Spleen (tissue), 11 donors: ENCODE data around the gene HMG20B. TPM values are rescaled to one million over a fixed set of nuclear protein-coding genes. Genes with fewer than 3 reads are reported as not detected.
"Not testable (repeated sequence)": the region's sequence is repeated elsewhere in the genome, so short reads cannot be mapped to it uniquely, and the experiment has no call there.

Experiments
- DNase-seq: peaks from one replicate; pipeline ENCODE4 v3.0.0-alpha.2; 2020
- H3K27ac ChIP-seq, 8 donors: fragments of 200-600 bp; sonication (generic) in 7 of 8; 1 replicate in 4 of 8; 2 replicates in 4 of 8; pipeline versions ENCODE4 v1.5.0 to v1.8.0; 2016 to 2021; ENCODE audit warnings: inconsistent platforms in 4 of 8, mild to moderate bottlenecking in 4 of 8, moderate library complexity in 1 of 8
- H3K27me3 ChIP-seq, 7 donors: fragments of 200-600 bp; sonication (generic) in 6 of 7; replicated peaks in 1 of 7; 1 replicate in 4 of 7; 2 replicates in 3 of 7; pipeline versions ENCODE4 v1.5.0 to v1.8.0; 2016 to 2021; ENCODE audit warnings: inconsistent platforms in 3 of 7, mild to moderate bottlenecking in 1 of 7
- H3K36me3 ChIP-seq, 6 donors: fragments of 200-600 bp; sonication (generic) in 5 of 6; 1 replicate in 4 of 6; 2 replicates in 2 of 6; pipeline versions ENCODE4 v1.5.0 to v1.8.0; 2016 to 2021; ENCODE audit warnings: inconsistent platforms in 2 of 6
- H3K4me1 ChIP-seq, 6 donors: fragments of 200-600 bp; sonication (generic) in 5 of 6; 1 replicate in 3 of 6; 2 replicates in 3 of 6; pipeline versions ENCODE4 v1.5.0 to v1.8.0; 2016 to 2021; ENCODE audit warnings: inconsistent platforms in 3 of 6
- H3K4me3 ChIP-seq, 8 donors: fragments of 200-600 bp; sonication (generic) in 7 of 8; 1 replicate in 4 of 8; 2 replicates in 4 of 8; pipeline versions ENCODE4 v1.5.0 to v1.8.0; 2016 to 2021; ENCODE audit warnings: inconsistent platforms in 4 of 8, mild to moderate bottlenecking in 4 of 8, moderate library complexity in 2 of 8
- H3K9me3 ChIP-seq, 8 donors: fragments of 200-600 bp; sonication (generic) in 7 of 8; 1 replicate in 4 of 8; 2 replicates in 4 of 8; pipeline versions ENCODE4 v1.5.0 to v1.8.0; 2016 to 2021; ENCODE audit warnings: inconsistent platforms in 4 of 8
- POLR2A ChIP-seq, 3 donors: fragments of 450-650 bp; IDR thresholded peaks; one replicate each; pipeline ENCODE4 v1.5.1; 2017; ENCODE audit warnings: antibody characterized with exemption in 3 of 3, mild to moderate bottlenecking in 1 of 3
- POLR2AphosphoS5 ChIP-seq, 3 donors: sonication (generic); formaldehyde crosslinking; IDR thresholded peaks; one replicate each; pipeline ENCODE4 v1.5.1; 2017; ENCODE audit warnings: antibody characterized with exemption in 3 of 3
- WGBS, 5 donors: extraction: QIAGEN DNeasy Blood & Tissue Kit in 3 of 5; methylation state at CpG; one replicate each; pipeline versions ENCODE4 v1.1.5 to v1.1.7; 2013 to 2018; 5-methylcytosine and 5-hydroxymethylcytosine counted together
- intact Hi-C: fragments of 100-400 bp; cut with DNase I; formaldehyde crosslinking; loops from one replicate; pipeline ENCODE4 v1.15.0; 2023; ENCODE audit warnings: low total_unique reads
- polyA plus RNA-seq, 3 donors: library from polyadenylated mRNA; stranded (reverse); fragments of 200-250 nt; gene quantifications; one replicate each; pipeline ENCODE4 v1.2.1, GENCODE V29; 2013
- total RNA-seq, 7 donors: library from RNA; depleted of rRNA in 3 of 7; stranded (reverse); fragments of >200 nt in 3 of 7; fragmentation: NEBNext Ultra II Directional in 4 of 7; extraction: Animal tissue kit (Norgen Biotek cat#: 25700) in 4 of 7; gene quantifications; one replicate each; pipeline versions ENCODE4 v1.1.0 to v1.2.1, GENCODE V29; 2016 to 2021
- TF ChIP-seq, protein P1 (sequence below), 11 experiments: fragments of 200-600 bp in 7 of 11; fragments of 450-650 bp in 4 of 11; sonication (generic) in 4 of 11; IDR thresholded peaks in 8 of 11; conservative IDR thresholded peaks in 3 of 11; 1 replicate in 7 of 11; 2 replicates in 4 of 11; pipeline versions ENCODE4 v1.4.0 to v1.8.0; 2016 to 2021; ENCODE audit warnings: antibody characterized with exemption in 11 of 11, inconsistent platforms in 4 of 11, mild to moderate bottlenecking in 1 of 11
- donor health status: healthy with polysubstance abuse.
- donor health status: DM: no; HTN: no; CAD: no; lungs with moderate emphysema.
- donor health status: DM: no; HTN: no; CAD: no.
- donor health status: Bipolar disorder and iron deficiency.
- donor health status: healthy.
- donor health status: DM: no; HTN: no; CAD: no.
- donor health status: DM: yes; HTN: yes; CAD: no.

The HMG20B gene
- total and polyA plus RNA-seq, 10 donors: 49.4 to 82.2 (median 65.8) TPM

DNA sequence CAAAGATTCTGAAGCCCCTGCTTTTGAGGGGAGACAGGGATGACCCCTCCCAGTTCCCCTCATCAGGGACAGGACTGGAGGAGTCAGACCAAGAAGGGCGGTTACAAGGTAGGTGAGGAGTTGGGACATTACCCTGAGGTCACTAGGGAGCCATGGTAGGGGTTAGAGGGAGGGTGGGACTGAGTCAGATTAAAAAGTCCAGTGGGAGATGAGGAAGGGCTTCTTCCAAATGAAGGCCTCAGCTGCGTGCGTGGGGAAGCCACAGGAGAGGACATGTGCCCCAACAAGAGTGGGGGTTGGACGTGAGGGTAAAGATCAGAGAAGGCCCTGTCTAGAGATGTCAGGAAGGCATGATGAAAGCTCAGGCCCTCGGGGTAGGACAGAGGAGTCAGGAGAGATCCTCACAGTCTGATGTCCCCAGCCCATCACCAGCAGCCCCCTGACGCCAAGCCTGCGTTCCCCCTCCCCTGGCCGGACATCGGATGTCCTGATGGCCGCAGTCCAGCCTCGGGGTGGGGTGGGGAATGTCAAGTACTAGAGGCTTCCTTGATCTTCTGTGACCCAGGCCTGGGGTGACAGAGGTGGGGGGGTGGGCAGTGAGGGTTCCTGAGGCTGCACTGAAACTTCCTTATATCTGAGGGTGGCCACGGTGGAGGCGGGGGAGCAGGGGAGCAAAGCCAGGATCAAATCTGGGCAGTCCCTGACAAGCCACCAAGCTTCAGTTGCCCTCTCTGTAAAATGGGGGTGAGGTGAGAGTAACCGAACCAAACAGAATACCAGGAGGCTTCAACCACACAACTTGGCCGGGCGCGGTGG is 8.8 kb upstream of the HMG20B start:
- H3K27me3 ChIP-seq: no peaks in the 10 kb centered on the region
- no peak for DNase-seq
- H3K9me3 ChIP-seq: no peaks in the 10 kb centered on the region
- intact Hi-C loops: no loop called here
- H3K4me3 ChIP-seq: no peak overlapping the region
- no peak overlapping the region for H3K27ac ChIP-seq
- H3K36me3 ChIP-seq: no peaks in the 10 kb centered on the region
- WGBS, 5 donors: 72 to 81% (median 74%) methylated on average over 17 of the region's 17 CpGs
- TF ChIP-seq POLR2AphosphoS5 (IDR thresholded peaks at IDR 0.05) (no peak), POLR2A (IDR thresholded peaks at IDR 0.05) (no peak)
- TF ChIP-seq, protein P1, sequence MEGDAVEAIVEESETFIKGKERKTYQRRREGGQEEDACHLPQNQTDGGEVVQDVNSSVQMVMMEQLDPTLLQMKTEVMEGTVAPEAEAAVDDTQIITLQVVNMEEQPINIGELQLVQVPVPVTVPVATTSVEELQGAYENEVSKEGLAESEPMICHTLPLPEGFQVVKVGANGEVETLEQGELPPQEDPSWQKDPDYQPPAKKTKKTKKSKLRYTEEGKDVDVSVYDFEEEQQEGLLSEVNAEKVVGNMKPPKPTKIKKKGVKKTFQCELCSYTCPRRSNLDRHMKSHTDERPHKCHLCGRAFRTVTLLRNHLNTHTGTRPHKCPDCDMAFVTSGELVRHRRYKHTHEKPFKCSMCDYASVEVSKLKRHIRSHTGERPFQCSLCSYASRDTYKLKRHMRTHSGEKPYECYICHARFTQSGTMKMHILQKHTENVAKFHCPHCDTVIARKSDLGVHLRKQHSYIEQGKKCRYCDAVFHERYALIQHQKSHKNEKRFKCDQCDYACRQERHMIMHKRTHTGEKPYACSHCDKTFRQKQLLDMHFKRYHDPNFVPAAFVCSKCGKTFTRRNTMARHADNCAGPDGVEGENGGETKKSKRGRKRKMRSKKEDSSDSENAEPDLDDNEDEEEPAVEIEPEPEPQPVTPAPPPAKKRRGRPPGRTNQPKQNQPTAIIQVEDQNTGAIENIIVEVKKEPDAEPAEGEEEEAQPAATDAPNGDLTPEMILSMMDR (IDR thresholded peaks at IDR 0.05 in 8 of 11, conservative IDR thresholded peaks at IDR 0.05 in 3 of 11): no peak
- peaks cover 0 to 20% (median 6%) of the 10 kb centered on the region in 6 donors for H3K4me1 ChIP-seq

DNA sequence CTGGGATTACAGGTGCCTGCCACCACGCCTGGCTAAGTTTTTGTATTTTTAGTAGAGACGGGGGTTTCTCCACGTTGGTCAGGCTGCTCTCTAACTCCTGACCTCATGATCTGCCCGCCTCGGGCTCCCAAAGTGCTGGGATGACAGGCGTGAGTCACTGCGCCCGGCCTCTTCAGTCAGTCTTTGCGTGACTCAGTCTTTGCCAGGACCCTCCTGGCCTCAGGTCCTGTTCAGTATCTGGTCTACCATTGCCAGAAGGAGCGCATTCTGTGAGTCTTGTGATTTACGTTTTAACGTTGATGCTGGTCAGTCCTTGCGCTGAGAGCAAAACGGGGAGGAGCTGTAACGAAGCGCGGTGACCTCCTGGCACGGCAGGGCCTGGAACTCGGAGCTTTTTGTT is 7.6 kb upstream of the HMG20B start:
- H3K36me3 ChIP-seq: no peaks in the 10 kb centered on the region
- intact Hi-C loops: no loop called here
- no peaks in the 10 kb centered on the region for H3K9me3 ChIP-seq
- no peak for DNase-seq
- 88 to 95% (median 92%) methylated on average over 19 of the region's 19 CpGs for WGBS, 5 donors
- H3K27me3 ChIP-seq: no peaks in the 10 kb centered on the region
- no peak overlapping the region for H3K27ac ChIP-seq
- H3K4me1 ChIP-seq: peaks cover 0 to 12% (median 5%) of the 10 kb centered on the region in 6 donors
- TF ChIP-seq POLR2AphosphoS5 (IDR thresholded peaks at IDR 0.05) (no peak), POLR2A (IDR thresholded peaks at IDR 0.05) (no peak)
- TF ChIP-seq, protein P1 (IDR thresholded peaks at IDR 0.05 in 8 of 11, conservative IDR thresholded peaks at IDR 0.05 in 3 of 11): no peak
- H3K4me3 ChIP-seq: no peak overlapping the region

DNA sequence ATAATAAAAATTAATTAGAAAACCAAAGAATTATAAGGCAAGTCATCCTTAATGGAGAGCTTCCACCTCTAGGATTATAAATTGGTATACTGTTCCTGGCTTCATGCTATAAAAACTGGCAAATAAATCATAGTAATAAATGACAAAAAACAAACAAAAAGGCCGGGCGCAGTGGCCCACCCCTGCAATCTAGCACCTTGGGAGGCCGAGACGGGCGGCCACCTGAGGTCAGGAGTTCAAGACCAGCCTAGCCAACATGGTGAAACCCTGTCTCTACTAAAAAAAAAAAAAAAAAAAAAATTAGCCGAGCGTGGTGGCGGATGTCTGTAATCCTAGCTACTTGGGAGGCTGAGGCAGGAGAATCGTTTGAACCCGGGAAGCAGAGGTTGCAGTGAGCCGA is 2.7 kb upstream of the HMG20B start:
- H3K36me3 ChIP-seq, H3K27me3 ChIP-seq, intact Hi-C loops, H3K27ac ChIP-seq, H3K4me3 ChIP-seq, DNase-seq, H3K9me3 ChIP-seq: not testable (repeated sequence)
- H3K4me1 ChIP-seq: peaks cover 0 to 33% (median 19%) of the 10 kb centered on the region in 6 donors
- WGBS, 5 donors: 90 to 94% (median 92%) methylated on average over 10 to 11 of the region's 11 CpGs

DNA sequence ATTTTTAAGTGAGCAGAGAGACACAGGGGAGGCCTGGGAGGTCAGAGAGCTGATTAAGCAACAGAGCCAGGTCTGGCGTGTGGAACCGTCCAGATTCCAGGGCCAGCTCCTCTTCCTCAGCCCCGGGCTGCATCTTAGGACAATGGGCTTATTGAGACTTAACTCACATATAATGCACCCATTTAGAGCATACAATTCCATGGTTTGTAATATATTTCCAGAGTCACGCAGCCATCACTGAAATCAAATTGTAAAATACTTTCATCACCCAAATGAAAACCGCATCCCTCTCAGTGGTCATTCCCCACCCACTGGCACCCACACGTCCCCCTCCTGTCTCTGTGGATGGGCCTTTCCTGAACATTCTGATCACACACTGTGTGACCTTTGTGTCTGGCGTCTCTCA is 2.1 kb upstream of the HMG20B start:
- Histone ChIP-seq H3K4me3 (no peak overlapping the region), H3K4me1 (peaks cover 0 to 35% (median 19%) of the 10 kb centered on the region in 6 donors), H3K9me3 (no peaks in the 10 kb centered on the region), H3K27ac (no peak overlapping the region), H3K27me3 (no peaks in the 10 kb centered on the region), H3K36me3 (peaks cover 0 to 15% (median 2%) of the 10 kb centered on the region in 6 donors)
- intact Hi-C loops: no loop called here
- no peak for DNase-seq
- WGBS, 5 donors: 81 to 92% (median 84%) methylated on average over 7 of the region's 7 CpGs
- TF ChIP-seq, protein P1 (IDR thresholded peaks at IDR 0.05 in 8 of 11, conservative IDR thresholded peaks at IDR 0.05 in 3 of 11): no peak
- no peak for TF ChIP-seq POLR2AphosphoS5 (IDR thresholded peaks at IDR 0.05)
- no peak for TF ChIP-seq POLR2A (IDR thresholded peaks at IDR 0.05)
